ENCODE data around the gene PLPP4.

DNA sequence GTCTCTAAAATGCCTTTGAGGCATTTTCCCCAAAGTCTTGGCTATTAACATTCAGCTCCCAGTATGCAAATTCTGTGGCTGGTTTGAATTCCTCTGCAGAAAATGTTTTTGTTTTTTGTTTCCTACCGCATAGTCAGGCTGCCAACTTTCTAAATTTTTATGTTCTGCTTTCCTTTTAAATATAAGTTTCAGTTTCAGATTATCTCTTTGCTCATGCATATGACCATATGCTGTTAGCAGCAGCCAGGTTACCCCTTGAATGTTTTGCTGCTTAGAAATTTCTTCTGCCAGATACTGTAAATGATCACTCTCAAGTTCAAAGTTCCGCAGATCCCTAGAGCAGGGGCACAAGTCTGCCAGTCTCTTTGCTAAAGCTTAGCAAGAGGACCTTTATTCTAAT, 96.9 kb downstream of the PLPP4 start:
- TF ChIP-seq, protein P1, sequence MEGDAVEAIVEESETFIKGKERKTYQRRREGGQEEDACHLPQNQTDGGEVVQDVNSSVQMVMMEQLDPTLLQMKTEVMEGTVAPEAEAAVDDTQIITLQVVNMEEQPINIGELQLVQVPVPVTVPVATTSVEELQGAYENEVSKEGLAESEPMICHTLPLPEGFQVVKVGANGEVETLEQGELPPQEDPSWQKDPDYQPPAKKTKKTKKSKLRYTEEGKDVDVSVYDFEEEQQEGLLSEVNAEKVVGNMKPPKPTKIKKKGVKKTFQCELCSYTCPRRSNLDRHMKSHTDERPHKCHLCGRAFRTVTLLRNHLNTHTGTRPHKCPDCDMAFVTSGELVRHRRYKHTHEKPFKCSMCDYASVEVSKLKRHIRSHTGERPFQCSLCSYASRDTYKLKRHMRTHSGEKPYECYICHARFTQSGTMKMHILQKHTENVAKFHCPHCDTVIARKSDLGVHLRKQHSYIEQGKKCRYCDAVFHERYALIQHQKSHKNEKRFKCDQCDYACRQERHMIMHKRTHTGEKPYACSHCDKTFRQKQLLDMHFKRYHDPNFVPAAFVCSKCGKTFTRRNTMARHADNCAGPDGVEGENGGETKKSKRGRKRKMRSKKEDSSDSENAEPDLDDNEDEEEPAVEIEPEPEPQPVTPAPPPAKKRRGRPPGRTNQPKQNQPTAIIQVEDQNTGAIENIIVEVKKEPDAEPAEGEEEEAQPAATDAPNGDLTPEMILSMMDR (IDR thresholded peaks at IDR 0.05; ENCODE audit: poor library complexity, severe bottlenecking): no peak
- no peak for TF ChIP-seq EP300 (conservative IDR thresholded peaks at IDR 0.05; ENCODE audit: poor library complexity, severe bottlenecking)

Measured in neural cell (in vitro differentiated cells).